NCI-H1694 treated with DMSO at 0.1 percent for 48 hours (cell line): Measurements from ENCODE around the gene MAST3.

Experiments used
- DNase-seq: peaks from one replicate; lab custom pipeline; 2025; lab: John Stamatoyannopoulos, UW

MAST3 gene

DNA sequence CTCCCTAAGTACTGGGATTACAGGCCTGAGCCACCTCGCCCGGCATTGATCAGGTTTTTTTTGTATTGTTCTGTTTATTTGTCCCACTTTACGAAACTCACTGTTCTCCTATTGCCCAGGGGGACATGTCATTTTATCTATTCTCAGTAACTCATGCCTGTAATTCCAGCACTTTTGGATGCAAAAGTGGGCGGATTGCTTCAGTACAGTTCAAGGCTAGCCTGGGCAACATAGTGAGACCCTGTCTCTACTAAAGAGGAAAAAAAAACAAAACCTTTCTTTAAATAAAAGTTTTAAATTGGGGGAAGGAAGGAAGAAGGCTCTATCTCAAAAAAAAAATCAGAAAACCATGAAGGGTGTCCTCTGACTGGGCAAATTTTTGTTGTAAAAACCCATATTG lies 92.7 kb downstream of the MAST3 start:
- no peak for DNase-seq

DNA sequence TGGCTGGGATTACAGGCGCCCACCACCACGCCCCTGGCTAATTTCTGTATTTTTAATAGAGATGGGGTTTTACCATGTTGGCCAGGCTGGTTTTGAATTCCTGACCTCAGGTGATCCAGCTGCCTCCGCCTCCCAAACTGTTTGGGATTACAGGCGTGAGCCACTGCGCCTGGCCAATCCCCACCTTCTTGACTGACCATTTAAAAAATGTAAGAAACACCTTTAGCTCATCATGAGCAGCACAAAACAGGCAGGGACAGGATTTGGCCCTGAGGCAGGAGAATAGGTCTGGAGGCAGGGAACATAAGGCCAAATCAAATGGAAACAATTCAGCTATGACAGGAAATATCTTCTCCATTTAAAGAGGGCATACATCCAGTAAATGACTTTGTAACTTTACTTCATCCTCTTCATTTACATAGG lies 94.1 kb downstream of the MAST3 start:
- no peak for DNase-seq

DNA sequence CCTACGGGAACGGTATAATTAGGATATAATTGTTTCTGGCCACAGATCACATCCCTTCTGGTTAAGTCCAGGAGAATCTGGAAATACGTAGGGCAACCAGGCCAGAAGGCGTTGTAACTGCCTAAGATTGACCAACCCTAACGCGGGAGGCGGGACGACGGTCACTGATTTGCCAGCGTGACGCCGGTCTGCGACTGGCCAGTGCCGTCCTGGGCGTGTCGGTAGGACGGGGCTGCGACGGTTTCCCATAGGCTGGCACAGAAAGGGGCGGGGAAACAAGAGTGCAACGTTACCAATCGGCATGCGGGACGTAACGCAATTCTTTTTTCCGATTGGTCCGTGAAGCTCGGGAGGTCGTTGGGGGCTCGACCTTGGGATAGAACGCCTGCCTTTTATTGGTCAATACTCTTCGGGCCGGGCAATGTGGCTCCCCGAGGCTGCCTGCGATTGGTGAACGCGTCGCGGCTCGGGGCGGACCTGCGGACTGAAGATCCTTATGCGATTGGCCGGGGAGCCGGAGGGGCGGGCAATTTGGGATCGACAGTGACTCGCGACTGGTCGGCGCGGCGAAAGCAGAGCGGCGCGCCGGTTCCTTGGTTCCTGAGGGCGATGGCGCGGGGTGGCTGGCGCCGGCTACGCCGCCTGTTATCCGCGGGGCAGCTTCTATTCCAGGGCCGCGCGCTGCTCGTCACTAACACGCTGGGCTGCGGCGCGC lies 95.3 kb downstream of the MAST3 start, which contains the start of gene MPV17L2:
Gene MPV17L2 (plus strand): TSS at position 546 of the 715 bp plus-strand sequence. CDS start 64 bp downstream, at position 610.
- peak; percentile 100 for DNase-seq

DNA sequence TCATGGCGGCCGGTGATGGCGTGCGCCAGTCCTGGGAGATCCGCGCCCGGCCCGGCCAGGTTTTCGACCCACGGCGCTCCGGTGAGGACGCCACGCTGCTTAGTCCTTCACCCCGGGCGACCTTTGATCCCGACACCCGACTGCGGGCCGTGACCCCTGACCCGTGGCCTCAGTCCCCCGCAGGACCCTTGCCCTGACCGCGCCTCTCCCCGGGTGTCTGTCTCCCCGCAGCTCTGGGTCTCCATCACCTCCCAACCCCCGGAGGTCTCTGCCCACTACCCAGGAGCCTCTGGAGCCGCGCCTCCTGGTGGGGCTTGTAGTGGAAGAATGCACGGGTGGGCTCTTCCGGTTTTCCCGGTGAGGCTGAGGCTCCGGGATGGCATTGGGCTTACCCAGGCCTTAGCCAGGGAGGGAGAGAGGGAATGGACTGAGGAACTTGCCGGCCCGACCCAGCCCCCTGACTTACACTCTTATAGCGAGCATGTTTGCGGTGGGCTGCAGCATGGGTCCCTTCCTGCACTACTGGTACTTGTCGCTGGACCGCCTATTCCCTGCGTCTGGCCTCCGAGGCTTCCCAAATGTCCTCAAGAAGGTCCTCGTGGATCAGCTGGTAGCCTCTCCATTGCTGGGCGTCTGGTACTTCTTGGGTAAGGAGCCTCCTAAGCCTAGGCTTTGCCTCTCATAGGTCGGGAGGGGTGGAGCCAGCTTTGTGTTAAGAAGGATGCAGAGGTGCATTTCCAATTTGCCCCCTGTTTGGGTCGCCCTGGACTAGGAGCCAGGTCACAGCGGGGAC lies 96.0 kb downstream of the MAST3 start:
- DNase-seq, result no peak

DNA sequence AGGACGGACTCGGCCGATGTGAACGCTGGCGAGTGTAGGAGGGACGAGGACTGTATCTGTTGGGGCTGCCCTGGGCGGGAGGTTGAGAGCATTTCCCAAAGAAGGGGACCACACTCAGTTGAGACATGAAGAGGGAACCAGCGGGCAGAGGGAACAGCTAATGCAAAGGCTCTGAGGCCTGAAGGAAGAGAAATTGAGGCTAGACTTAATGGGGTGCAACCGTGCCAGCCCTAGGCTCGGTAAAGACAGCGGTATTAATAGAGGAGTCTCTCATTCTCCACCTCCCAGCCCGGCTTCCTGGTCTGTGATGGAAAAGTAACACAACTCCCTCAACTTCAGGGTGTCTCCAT lies 96.6 kb downstream of the MAST3 start:
- no peak for DNase-seq

DNA sequence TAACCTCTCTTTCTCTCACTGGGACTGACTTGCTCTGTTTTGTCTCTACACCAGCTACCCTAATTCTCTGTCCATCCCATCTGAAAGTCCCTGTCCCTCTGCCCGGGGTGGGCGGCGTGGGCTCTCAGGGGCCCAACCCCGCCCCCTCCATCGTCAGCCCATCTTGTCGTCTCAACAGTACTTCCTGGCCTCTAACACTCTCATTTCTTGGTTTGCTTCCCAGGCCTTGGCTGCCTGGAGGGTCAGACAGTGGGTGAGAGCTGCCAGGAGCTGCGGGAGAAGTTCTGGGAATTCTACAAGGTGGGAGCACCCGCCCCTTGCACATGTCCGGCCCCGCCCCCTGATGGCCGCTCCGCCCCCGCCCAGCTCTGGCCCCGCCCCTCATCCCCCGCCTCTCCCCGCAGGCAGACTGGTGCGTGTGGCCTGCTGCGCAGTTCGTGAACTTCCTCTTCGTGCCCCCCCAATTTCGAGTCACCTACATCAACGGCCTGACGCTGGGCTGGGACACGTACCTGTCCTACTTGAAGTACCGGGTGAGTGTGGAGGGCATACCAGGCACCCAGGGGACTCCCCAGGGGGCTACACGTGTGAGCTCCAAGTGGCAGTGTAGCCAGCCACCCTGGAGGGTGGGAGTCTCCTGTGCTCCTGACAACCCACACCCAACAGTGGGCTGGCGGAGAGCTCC lies 97.1 kb downstream of the MAST3 start:
- no peak for DNase-seq

DNA sequence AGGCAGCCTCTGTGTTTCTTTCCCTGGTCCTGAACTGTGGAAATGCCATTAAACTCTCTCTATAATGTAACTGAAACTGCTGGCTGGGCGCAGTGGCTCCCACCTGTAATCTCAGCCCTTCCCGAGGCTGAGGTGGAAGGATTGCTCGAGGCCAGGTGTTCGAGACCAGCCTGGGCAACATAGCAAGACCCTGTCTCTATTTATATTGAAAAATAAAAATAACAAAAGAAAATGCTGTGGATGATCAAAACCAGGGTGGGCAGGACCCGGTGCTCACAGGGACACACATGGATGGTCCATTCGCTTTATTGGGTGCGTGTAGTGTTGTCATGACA lies 98.9 kb downstream of the MAST3 start:
- no peak for DNase-seq

DNA sequence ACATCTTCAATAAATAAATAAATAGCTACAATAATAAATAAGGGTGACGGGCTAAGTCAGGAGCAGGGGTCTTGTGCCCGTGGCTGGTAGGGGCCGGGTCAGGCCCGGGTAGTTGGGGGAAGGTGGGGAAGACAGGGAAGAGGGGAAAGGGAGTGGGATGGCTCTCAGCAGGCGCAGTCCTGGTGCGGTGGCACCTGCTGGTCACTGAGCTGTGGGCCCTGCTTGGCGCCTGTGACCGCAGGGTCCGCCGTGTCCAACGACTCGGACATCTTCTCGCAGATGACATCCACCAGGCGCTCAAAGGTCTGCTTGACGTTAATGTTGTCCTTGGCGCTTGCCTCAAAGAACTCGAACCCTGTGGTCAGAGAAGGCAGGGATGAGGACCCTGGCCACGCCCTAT lies 99.7 kb downstream of the MAST3 start:
- no peak for DNase-seq

DNA sequence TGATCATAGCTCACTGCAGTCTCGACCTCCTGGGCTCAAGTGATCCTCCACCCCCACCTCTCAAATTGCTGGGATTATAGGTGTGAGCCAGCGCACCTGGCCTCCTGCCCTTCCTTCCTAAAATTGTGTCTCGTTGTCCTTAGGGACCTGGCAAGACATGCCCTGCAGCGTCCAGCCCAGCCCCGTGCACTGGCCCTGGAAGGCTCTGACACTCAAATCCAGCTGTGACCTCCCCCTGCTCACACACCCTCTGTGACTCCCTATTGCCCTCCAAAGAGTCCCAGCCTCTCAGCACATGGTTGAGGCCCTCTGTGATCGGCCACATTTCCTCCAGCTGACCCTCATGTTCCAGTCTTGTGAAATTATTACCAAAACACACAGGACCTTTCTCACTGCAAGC lies 100.4 kb downstream of the MAST3 start:
- no peak for DNase-seq

DNA sequence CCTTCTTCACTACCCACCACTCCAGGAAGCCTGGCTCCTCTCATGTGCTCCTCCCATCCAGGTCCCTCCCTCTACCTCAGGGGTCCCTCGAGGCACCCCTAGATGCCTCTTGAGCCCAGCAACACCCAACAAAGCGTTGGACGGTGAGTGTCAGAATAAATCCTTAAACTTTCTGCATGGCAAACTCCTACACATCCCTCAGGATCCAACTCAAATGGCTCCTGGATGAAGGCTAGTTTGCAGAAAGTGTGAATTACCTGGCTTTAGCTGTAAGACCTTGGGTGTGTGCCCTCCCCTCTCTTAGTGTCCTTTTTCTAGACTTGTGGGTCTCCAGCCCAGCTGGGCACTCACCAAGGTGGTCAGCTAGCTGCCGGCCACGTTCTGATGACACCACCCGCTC lies 100.8 kb downstream of the MAST3 start:
- no peak for DNase-seq
